Astrocyte of the cerebellum (primary cell): ENCODE data around the gene ARMC12.

Source experiments
- DNase-seq: peaks from one replicate; pipeline ENCODE4 v3.0.0-alpha.2; 2011; ENCODE audit warnings: low read depth
- H3K4me3 ChIP-seq: 2 replicates; pipeline ENCODE4 v1.5.1; 2011; ENCODE audit warnings: mild to moderate bottlenecking, low read depth, low read length, moderate library complexity
- CTCF ChIP-seq: IDR thresholded peaks from 2 replicates; pipeline ENCODE4 v1.5.1; 2012; ENCODE audit warnings: low read length, low read depth, moderate library complexity, mild to moderate bottlenecking; ENCODE audit errors: missing control alignments
- in situ Hi-C: cut with HindIII; loops from 2 replicates; pipeline ENCODE4 v1.10.0; 2017; ENCODE audit warnings: low sequenced_read_pairs

ARMC12 gene

GRCh38 chr6:35781290-35781689 is 44.5 kb downstream of the ARMC12 start:
- in situ Hi-C loops = no loop called here
- TF ChIP-seq CTCF = no peak
- DNase-seq = no peak
- no peak overlapping the region for H3K4me3 ChIP-seq

GRCh38 chr6:35782424-35782823 is 45.6 kb downstream of the ARMC12 start:
- no peak for DNase-seq
- no peak for TF ChIP-seq CTCF
- in situ Hi-C loops = no loop called here
- no peak overlapping the region for H3K4me3 ChIP-seq

GRCh38 chr6:35784200-35784599 is 47.4 kb downstream of the ARMC12 start:
- in situ Hi-C loops = no loop called here
- no peak for TF ChIP-seq CTCF
- DNase-seq = no peak
- H3K4me3 ChIP-seq = no peak overlapping the region

GRCh38 chr6:35786272-35786671 is 49.4 kb downstream of the ARMC12 start:
- H3K4me3 ChIP-seq = no peak overlapping the region

GRCh38 chr6:35786810-35787209 is 50.0 kb downstream of the ARMC12 start:
- TF ChIP-seq CTCF = no peak
- H3K4me3 ChIP-seq = no peak overlapping the region
- in situ Hi-C loops = no loop called here
- DNase-seq = no peak

More at GRCh38 chr6:35786272-35786671, 49.4 kb downstream of the ARMC12 start:
- DNase-seq = no peak
- TF ChIP-seq CTCF = no peak
- in situ Hi-C loops = no loop called here

GRCh38 chr6:35787266-35788218 is 50.7 kb downstream of the ARMC12 start:
- TF ChIP-seq CTCF = no peak
- H3K4me3 ChIP-seq = no peak overlapping the region
- DNase-seq = no peak
- in situ Hi-C loops = no loop called here
